AG08395 (cell line): ENCODE data around the gene GRK7.
"Not testable (repeated sequence)": the region's sequence is repeated elsewhere in the genome, so short reads cannot be mapped to it uniquely, and the experiment has no call there.

Source experiments
- DNase-seq: peaks from one replicate; pipeline ENCODE4 v3.0.0; 2012; ENCODE audit warnings: mixed read lengths, low spot score

GRK7 gene

DNA sequence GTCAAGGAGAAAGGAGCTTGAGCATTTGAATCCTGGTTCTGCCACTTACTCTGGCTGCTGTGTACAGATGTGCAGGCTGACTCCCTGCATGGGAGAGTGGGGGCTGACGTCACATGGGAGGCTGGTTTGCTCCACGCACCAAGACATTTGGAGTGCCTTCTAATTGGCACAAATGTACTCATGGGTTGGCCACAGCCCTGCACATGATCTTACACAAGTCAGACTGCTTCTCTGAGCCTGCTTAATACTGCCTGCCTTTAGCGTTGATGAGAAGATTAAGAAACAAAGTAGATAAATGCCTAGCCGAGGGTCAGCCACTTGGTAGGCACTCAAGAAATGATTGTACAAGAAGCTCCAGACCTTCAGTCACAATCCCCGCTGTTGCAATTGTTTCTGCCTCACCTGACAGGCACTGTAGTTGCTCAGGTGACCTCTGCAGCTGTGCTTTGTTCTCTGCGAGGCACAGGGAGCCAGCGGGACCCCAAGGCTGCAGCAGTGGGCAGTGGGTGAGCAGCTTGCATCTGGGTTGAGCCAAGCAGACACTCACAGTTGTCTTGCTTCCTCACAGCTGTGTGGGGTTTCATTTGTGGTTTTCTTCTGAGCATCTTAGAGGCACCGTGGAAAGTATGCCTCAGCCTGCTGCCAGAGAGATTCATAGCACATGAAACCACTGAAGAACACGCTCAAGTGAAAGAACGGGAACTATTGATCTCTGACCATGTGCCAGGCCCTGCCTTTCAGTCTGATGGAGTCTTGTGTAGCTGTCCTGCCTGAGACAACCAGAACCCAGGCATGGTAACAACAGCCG, 33.1 kb downstream of the GRK7 start:
- DNase-seq: peak; percentile 70

DNA sequence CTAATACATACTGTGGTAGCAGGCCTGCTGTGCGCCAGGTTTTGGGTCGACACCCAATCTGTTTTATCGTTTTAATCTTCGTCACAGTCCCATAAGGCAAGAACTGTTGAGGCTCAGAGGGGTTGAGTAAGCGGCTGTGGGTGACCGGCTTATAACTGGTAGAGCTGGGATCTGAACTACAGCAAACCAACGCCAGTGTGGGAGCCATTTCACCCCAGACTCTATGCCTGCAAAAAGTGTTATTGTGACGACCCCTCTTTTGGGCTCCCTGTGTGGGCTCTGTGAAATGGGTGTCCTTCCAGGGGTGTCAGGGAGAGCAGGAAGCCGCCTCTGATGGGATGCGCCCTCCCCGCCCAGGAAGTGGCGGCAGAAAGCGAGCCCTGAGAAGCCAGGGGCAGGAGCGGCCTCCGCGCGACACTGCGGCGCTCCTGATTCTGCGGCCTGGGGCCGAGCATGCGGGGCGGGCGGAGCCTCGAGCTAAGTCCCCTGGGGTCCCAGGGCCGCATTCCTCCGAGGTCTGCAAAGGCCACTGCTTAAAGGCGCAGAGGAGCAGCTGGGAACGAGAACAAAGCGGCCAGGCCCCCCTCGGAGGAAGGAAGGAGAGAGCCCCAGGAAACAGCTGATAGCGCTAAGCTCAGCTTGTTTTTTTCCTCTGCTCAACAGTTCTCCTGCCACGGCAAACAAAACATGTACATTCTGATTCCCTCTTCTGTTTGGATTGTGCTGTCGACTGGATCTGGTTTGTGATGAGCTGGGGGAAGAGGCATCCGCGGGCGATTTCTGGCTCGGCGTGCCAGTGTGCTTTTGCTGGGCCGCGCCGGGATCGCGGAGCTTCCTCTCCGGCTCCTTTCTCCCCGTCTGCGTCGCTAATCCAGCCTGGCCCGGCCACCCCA, 33.9 kb downstream of the GRK7 start:
- DNase-seq: peak; percentile 45

DNA sequence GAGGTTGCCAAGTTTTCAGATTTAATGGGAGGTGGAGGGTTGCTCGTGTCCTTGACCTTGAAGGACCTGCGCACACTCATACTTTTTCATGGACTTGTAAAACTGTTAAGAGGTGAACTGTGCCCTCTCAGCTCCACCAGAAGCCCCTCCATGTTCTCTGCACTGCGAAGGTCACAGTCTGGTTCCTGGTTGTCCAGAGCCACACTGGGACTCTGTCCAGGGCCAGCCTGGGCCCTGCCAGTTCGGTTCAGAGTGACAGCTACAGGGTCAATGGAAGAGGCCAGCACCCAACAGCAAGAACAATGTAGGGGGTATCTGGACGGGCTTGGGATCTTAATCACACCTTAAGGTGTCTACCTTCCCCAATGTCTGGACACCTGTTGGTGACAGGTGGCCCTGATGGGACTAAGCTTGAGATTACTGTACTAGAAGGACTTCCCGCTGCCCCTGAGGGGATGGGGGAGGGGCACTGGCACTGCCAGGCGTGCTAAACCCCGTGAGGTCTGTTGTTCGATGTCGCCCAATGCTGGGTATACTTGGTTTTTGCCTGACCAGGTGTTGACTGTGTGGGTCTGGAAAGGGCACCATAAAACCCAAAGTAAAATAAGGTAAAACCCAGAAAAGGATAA, 34.7 kb downstream of the GRK7 start:
- DNase-seq: no peak

DNA sequence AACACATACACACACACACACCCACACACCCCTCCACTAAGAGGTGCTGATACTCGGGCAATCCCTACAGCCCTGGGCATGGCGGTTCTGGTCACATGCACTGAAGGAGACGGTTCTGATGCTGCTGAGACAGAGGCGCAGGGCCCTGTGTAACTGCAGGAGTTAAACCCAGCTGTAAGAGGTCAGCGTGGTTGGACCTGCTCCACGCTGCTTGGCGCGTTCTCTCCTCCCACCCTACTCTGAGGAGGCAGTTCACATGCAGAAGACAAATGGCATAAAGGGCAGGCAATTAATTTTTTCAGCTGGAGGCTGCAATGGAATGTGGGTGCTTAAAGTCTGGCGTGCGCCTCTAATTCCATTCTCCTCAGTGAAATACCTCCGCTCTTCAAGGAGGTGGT, 35.2 kb downstream of the GRK7 start:
- DNase-seq: no peak

DNA sequence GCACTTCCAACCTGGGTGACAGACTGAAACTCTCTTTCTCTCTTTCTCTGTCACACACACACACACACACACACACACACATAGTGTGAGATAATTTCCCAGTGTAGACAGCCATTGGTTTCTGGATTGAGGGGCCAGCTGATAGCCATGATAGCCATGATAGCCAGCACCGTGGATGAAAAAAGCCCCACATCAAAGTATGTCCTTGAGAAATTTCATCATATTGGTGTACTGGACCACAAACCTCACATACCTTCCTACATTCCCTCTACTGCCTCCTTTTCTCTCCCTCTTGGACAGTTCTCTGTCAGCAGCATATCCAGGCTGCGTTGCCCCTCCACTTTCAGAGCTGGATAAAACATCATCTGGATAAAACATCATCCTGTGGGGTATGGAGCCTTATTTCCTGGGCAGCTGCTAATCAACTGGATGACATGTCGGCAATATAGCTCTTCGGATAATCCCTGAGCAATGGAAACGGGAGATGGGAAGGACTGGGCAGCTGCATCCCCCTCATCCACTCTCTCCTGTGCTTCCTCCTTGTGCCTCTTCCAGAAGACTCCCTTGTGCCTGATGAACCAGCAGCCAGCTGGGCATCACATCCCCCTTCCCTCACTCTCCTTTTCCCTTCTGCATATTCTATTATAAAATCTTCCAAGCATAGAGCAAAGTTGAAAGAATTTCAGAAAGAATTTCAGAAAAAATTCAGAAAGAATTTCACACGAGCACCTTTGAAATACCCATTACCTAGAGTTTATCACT, 39.3 kb downstream of the GRK7 start:
- DNase-seq: no peak

GRCh38 chr3:141803538-141803937, 40.3 kb downstream of the GRK7 start:
- not testable (repeated sequence) for DNase-seq

DNA sequence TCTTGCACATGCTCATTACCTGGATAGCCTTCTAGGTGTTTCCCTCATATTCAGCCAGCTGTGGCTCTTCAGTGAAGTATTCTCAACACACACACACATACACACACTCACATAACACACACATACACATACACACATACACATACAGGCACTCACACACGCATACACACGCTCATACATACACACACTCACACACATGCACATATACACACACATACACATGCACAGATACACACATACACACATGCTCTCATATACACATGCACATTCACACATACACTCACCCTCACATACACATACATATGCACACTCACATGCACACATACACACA, 41.2 kb downstream of the GRK7 start:
- DNase-seq: no peak

DNA sequence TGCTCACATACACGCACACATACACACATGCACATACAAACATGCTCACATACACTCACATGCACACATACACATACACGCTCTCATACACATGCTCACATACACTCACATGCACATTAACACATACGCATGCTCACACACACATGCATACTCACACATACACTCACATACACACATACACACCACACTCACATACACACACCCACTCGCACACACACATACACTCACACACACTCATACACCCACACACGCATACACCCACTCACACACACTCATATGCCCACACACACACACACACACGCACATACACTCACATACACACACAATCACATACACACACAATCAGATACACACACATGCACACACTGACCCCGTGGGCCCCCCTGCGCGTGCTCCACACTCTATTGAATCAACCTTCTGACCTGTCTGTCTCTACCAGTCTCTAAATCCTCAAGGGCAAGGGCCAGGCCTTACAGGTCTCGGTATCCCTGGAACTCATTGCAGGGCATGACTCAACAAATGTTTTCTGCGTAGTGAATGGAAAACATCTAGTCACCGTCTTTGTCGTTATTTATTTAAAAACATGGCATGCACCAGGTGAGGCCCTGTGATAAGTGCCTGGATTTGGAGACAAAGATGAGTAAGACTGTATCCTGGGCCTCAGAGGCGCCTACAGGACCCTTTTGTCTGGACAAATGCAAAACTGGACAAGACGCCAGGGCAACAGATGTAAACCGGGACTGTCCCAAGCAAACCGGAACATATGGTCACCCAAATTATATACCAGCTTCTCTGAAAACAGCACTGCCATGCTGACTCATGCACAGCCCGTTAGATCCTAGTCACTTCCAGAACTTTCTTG, 41.8 kb downstream of the GRK7 start:
- no peak for DNase-seq

GRCh38 chr3:141807277-141808033, 44.2 kb downstream of the GRK7 start:
- no peak for DNase-seq

DNA sequence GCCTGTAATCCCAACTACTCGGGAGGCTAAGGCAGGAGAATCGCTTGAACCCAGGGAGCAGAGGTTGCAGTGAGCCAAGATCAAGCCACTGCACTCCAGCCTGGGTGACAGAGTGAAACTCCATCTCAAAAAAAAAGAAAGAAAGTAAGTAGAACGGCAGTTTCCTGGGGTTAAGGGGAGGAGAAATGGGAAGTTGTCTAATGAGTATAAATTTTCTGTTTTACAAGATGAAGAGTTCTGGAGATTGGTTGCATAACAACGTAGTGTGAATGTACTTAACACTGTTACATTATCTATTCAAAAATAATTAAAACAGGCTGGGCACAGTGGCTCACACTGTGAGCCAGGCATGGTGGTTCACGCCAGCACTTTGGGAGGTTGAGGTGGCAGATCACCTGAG, 45.4 kb downstream of the GRK7 start:
- no peak for DNase-seq

- DNase-seq: no peak
Observed at GRCh38 chr3:141810161-141810560, 47.0 kb downstream of the GRK7 start.

- DNase-seq: no peak
Observed at GRCh38 chr3:141811348-141811747, 48.1 kb downstream of the GRK7 start.

DNA sequence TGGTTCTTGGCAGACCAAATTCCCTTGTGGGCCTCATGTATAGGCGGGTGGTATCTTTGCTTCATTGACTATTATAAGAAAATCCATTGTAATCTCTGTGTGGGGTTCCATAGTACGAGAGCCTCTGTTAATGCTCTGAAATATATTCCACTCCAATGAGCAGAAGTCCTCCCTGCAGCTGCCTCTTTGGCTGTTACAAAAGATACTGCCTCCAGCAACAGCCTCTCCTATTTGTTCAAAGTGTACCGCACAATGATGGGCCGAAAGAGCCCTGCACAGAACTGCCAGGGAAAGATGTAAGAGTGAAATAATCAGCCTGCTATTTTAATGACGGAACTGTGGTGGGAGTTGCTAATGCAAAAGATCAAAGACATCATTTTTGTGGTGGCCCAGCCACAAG, 48.9 kb downstream of the GRK7 start:
- no peak for DNase-seq

- DNase-seq: no peak
Observed at GRCh38 chr3:141812586-141812985, 49.4 kb downstream of the GRK7 start.
